Neural cell (in vitro differentiated cells): ENCODE data around the gene HBG1. TPM values are rescaled to one million over a fixed set of nuclear protein-coding genes. Genes with fewer than 3 reads are reported as not detected.

Experiments used
- H2AFZ ChIP-seq: fragments of 200-600, 300-800 bp; sonication (generic), shearing (Covaris generic); 2 replicates; pipeline ENCODE4 v1.6.0; 2014; ENCODE audit warnings: low read depth, mild to moderate bottlenecking, antibody characterized with exemption, low read length, moderate library complexity
- H3F3A ChIP-seq: fragments of 200-600 bp; shearing (Covaris generic); 2 replicates; pipeline ENCODE4 v1.6.1; 2016; ENCODE audit warnings: mild to moderate bottlenecking, moderate library complexity, mixed read lengths, antibody characterized with exemption, low read length; ENCODE audit not compliant: insufficient read depth, poor library complexity, severe bottlenecking
- H3K27ac ChIP-seq: fragments of 200-600, 300-800 bp; sonication (generic), shearing (Covaris generic); 2 replicates; pipeline ENCODE4 v1.5.1; 2014; ENCODE audit warnings: mild to moderate bottlenecking, low read length, moderate library complexity
- H3K27me3 ChIP-seq: fragments of 300-800, 200-600 bp; sonication (generic), shearing (Covaris generic); 2 replicates; pipeline ENCODE4 v1.6.0; 2014; ENCODE audit warnings: mild to moderate bottlenecking, low read depth, low read length, moderate library complexity; ENCODE audit not compliant: insufficient read depth
- H3K36me3 ChIP-seq: fragments of 300-800, 200-600 bp; sonication (generic), shearing (Covaris generic); 2 replicates; pipeline ENCODE4 v1.5.1; 2014; ENCODE audit warnings: mild to moderate bottlenecking, antibody characterized with exemption, low read length, moderate library complexity; ENCODE audit not compliant: insufficient read depth
- H3K4me2 ChIP-seq: fragments of 300-800, 200-600 bp; sonication (generic), shearing (Covaris generic); 2 replicates; pipeline ENCODE4 v1.6.0; 2014; ENCODE audit warnings: mild to moderate bottlenecking, low read length
- H3K4me3 ChIP-seq: fragments of 300-800, 200-600 bp; sonication (generic), shearing (Covaris generic); 2 replicates; pipeline ENCODE4 v1.5.1; 2014; ENCODE audit warnings: mild to moderate bottlenecking, low read length, moderate library complexity
- H3K79me2 ChIP-seq: fragments of 200-600 bp; shearing (Covaris generic); replicated peaks from 2 replicates; pipeline ENCODE4 v1.6.0; 2014; ENCODE audit warnings: mild to moderate bottlenecking, low read length, moderate library complexity; ENCODE audit not compliant: insufficient read depth
- H3K9ac ChIP-seq: fragments of 300-800, 200-600 bp; sonication (generic), shearing (Covaris generic); 2 replicates; pipeline ENCODE4 v1.6.1; 2016; ENCODE audit warnings: mild to moderate bottlenecking, low read length, mixed read lengths
- H3K9me2 ChIP-seq: fragments of 200-600 bp; shearing (Covaris generic); 2 replicates; pipeline ENCODE4 v1.6.1; 2016; ENCODE audit warnings: mild to moderate bottlenecking, low read length, mixed read lengths; ENCODE audit not compliant: insufficient read depth
- H3K9me3 ChIP-seq: fragments of 200-600, 300-800 bp; sonication (generic), shearing (Covaris generic); 2 replicates; pipeline ENCODE4 v1.6.1; 2016; ENCODE audit warnings: mild to moderate bottlenecking, mixed run types, low read length, moderate library complexity, mixed read lengths
- H4K20me1 ChIP-seq: fragments of 200-600 bp; shearing (Covaris generic); 2 replicates; pipeline ENCODE4 v1.6.1; 2016; ENCODE audit warnings: mild to moderate bottlenecking, mixed run types; ENCODE audit not compliant: insufficient read depth
- CTCF ChIP-seq: fragments of 450-650 bp; IDR thresholded peaks from 2 replicates; pipeline ENCODE4 v1.5.1; 2014; ENCODE audit warnings: antibody characterized with exemption, mild to moderate bottlenecking, moderate library complexity; ENCODE audit not compliant: poor library complexity, severe bottlenecking
- EP300 ChIP-seq: fragments of 450-650 bp; conservative IDR thresholded peaks from 2 replicates; pipeline ENCODE4 v1.6.1; 2014; ENCODE audit warnings: antibody characterized with exemption, mild to moderate bottlenecking, moderate library complexity; ENCODE audit not compliant: poor library complexity, severe bottlenecking
- EZH2 ChIP-seq: fragments of 200-600, 300-800 bp; shearing (Covaris generic), sonication (generic); IDR thresholded peaks from 2 replicates; pipeline ENCODE4 v1.6.1; 2014; ENCODE audit warnings: antibody characterized with exemption, low read length, borderline replicate concordance, mild to moderate bottlenecking; ENCODE audit not compliant: insufficient read depth, poor library complexity, severe bottlenecking
- MXI1 ChIP-seq: fragments of 450-650 bp; conservative IDR thresholded peaks from 2 replicates; pipeline ENCODE4 v1.6.1; 2014; ENCODE audit warnings: antibody characterized with exemption, mild to moderate bottlenecking; ENCODE audit not compliant: poor library complexity, severe bottlenecking
- POLR2AphosphoS5 ChIP-seq: IDR thresholded peaks from 2 replicates; pipeline ENCODE4 v1.6.1; 2012
- RAD21 ChIP-seq: fragments of 450-650 bp; conservative IDR thresholded peaks from 2 replicates; pipeline ENCODE4 v1.6.1; 2014; ENCODE audit warnings: antibody characterized with exemption, mild to moderate bottlenecking, moderate library complexity
- REST ChIP-seq: IDR thresholded peaks from 2 replicates; pipeline ENCODE4 v1.6.1; 2012; ENCODE audit warnings: borderline replicate concordance
- SMC3 ChIP-seq: fragments of 450-650 bp; conservative IDR thresholded peaks from 2 replicates; pipeline ENCODE4 v1.6.1; 2014; ENCODE audit warnings: antibody characterized with exemption, mild to moderate bottlenecking, moderate library complexity; ENCODE audit not compliant: poor library complexity
- TAF1 ChIP-seq: IDR thresholded peaks from 2 replicates; pipeline ENCODE4 v1.6.1; 2012; ENCODE audit warnings: low read depth
- polyA plus RNA-seq: library from polyadenylated mRNA; depleted of rRNA; stranded (reverse); fragments of >200 nt; gene quantifications from 2 replicates; pipeline ENCODE4 v1.2.3, GENCODE V29; 2014

The HBG1 gene
- polyA plus RNA-seq, 1 donor from 2014 or later = not detected

DNA sequence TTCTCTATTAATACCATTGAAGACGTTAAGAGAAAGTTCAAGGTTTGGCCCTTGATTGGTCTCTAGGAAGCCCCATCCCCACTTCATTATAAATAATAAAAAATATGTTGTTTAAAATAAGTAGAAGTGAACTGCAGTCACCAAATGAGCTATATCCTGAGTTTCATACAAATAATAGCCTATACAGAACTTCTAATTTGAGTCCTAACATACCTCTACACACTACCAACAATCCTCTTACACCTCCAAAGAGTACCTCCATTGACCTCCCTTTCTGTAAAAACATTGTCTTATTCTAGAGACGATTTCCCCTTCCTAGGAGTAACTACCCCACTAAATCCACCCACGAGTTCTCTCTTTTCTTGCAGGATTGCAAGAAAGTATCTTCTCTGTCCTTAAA, 8.2 kb downstream of the HBG1 start:
- no peak overlapping the region for H3K27ac ChIP-seq
- no peaks in the 10 kb centered on the region for H3F3A ChIP-seq
- no peaks in the 10 kb centered on the region for H3K27me3 ChIP-seq
- no peak overlapping the region for H2AFZ ChIP-seq
- no peaks in the 10 kb centered on the region for H3K9me2 ChIP-seq
- no peaks in the 10 kb centered on the region for H3K9me3 ChIP-seq
- H3K4me3 ChIP-seq = no peak overlapping the region
- H3K79me2 ChIP-seq = no peaks in the 10 kb centered on the region
- no peak for TF ChIP-seq TAF1
- no peak for TF ChIP-seq EZH2
- no peak for TF ChIP-seq RAD21
- TF ChIP-seq REST = no peak
- no peak for TF ChIP-seq POLR2AphosphoS5
- no peak for TF ChIP-seq SMC3
- TF ChIP-seq MXI1 = no peak
- no peak for TF ChIP-seq EP300
- no peak for TF ChIP-seq CTCF
- no peaks in the 10 kb centered on the region for H3K36me3 ChIP-seq
- no peaks in the 10 kb centered on the region for H4K20me1 ChIP-seq
- no peak overlapping the region for H3K9ac ChIP-seq
- no peak overlapping the region for H3K4me2 ChIP-seq

DNA sequence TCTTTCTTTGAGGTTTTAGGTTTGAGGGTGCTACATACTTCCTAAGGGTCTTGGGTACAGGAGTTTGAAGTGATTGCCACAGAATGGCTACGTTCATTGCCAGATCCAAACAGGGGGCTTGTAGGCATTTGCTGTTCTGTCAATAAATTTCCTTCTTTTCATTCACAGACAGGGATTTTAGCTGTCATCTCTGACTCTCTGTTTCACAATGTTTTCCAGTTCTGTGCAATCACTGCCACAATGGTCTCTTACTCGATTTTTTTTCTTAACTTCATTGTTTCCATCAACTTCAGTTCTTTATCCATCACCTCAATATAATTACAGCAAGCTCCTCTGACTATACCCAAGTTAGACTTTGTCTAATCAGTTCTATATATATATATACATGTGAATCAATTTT, 9.2 kb downstream of the HBG1 start:
- Histone ChIP-seq H3K27ac (no peak overlapping the region), H3K79me2 (no peaks in the 10 kb centered on the region), H4K20me1 (no peaks in the 10 kb centered on the region), H3K9me2 (no peaks in the 10 kb centered on the region), H3K4me3 (no peak overlapping the region), H3K9ac (no peak overlapping the region), H3K36me3 (no peaks in the 10 kb centered on the region), H3K9me3 (no peaks in the 10 kb centered on the region), H3K27me3 (no peaks in the 10 kb centered on the region), H2AFZ (no peak overlapping the region), H3F3A (no peaks in the 10 kb centered on the region), H3K4me2 (no peak overlapping the region)
- TF ChIP-seq TAF1 (no peak), EP300 (no peak), CTCF (no peak), SMC3 (no peak), POLR2AphosphoS5 (no peak), MXI1 (no peak), EZH2 (no peak), REST (no peak), RAD21 (no peak)
